M059J (cell line): ENCODE results near the gene DENND1A. TPM values are rescaled to one million over a fixed set of nuclear protein-coding genes. Genes with fewer than 3 reads are reported as not detected.

Experiments
- DNase-seq: peaks from one replicate; pipeline ENCODE4 v3.0.0-alpha.2; 2012; ENCODE audit warnings: low read depth
- total RNA-seq: library from RNA; depleted of rRNA; stranded (reverse); fragments of >200 nt; shearing (Covaris generic); gene quantifications from 2 replicates; pipeline ENCODE4 v1.2.3, GENCODE V29; 2014

The DENND1A gene
- total RNA-seq, 1 experiment from 2014 or later, result 15.7 TPM

- no peak for DNase-seq
Measured at GRCh38 chr9:123541411-123541810, 388.5 kb downstream of the DENND1A start.

GRCh38 chr9:123540457-123540856, 389.5 kb downstream of the DENND1A start:
- no peak for DNase-seq

GRCh38 chr9:123537809-123538208, 392.1 kb downstream of the DENND1A start:
- no peak for DNase-seq

- no peak for DNase-seq
Measured at GRCh38 chr9:123536455-123536868, 393.5 kb downstream of the DENND1A start.

- no peak for DNase-seq
Measured at GRCh38 chr9:123534336-123534735, 395.6 kb downstream of the DENND1A start.

GRCh38 chr9:123530244-123530643, 399.7 kb downstream of the DENND1A start:
- no peak for DNase-seq

- no peak for DNase-seq
Measured at GRCh38 chr9:123528501-123528900, 401.4 kb downstream of the DENND1A start.

- no peak for DNase-seq
Measured at GRCh38 chr9:123527981-123528380, 401.9 kb downstream of the DENND1A start.

GRCh38 chr9:123525957-123526356, 404.0 kb downstream of the DENND1A start:
- DNase-seq, result no peak

GRCh38 chr9:123525424-123525823, 404.5 kb downstream of the DENND1A start:
- no peak for DNase-seq

GRCh38 chr9:123524866-123525265, 405.1 kb downstream of the DENND1A start:
- no peak for DNase-seq

GRCh38 chr9:123523845-123524244, 406.1 kb downstream of the DENND1A start:
- DNase-seq, result no peak

GRCh38 chr9:123523001-123523400, 406.9 kb downstream of the DENND1A start:
- no peak for DNase-seq

- no peak for DNase-seq
Measured at GRCh38 chr9:123522251-123522650, 407.7 kb downstream of the DENND1A start.

GRCh38 chr9:123518338-123518737, 411.6 kb downstream of the DENND1A start:
- no peak for DNase-seq

- no peak for DNase-seq
Measured at GRCh38 chr9:123517512-123517911, 412.4 kb downstream of the DENND1A start.

GRCh38 chr9:123514766-123515165, 415.2 kb downstream of the DENND1A start:
- DNase-seq, result no peak

- no peak for DNase-seq
Measured at GRCh38 chr9:123513554-123513953, 416.4 kb downstream of the DENND1A start.

GRCh38 chr9:123511326-123512277, 418.3 kb downstream of the DENND1A start:
- DNase-seq, result no peak

- peak; percentile 6 for DNase-seq
Measured at GRCh38 chr9:123509646-123510045, 420.3 kb downstream of the DENND1A start.

GRCh38 chr9:123508048-123508447, 421.9 kb downstream of the DENND1A start:
- no peak for DNase-seq

GRCh38 chr9:123505496-123505895, 424.4 kb downstream of the DENND1A start:
- DNase-seq, result no peak

GRCh38 chr9:123500336-123500735, 429.6 kb downstream of the DENND1A start:
- DNase-seq, result no peak
